ENCODE data around the gene ZNF655.
"Not testable (repeated sequence)": the region's sequence is repeated elsewhere in the genome, so short reads cannot be mapped to it uniquely, and the experiment has no call there.

Gene ZNF655

GRCh38 chr7:99560834-99561736, 2.6 kb downstream of the ZNF655 start:
- DNase-seq, result peak; percentile 45

- DNase-seq, result no peak
Observed at GRCh38 chr7:99561737-99562051, 3.3 kb downstream of the ZNF655 start.

GRCh38 chr7:99562114-99562784, 3.8 kb downstream of the ZNF655 start:
- no peak for DNase-seq

DNA sequence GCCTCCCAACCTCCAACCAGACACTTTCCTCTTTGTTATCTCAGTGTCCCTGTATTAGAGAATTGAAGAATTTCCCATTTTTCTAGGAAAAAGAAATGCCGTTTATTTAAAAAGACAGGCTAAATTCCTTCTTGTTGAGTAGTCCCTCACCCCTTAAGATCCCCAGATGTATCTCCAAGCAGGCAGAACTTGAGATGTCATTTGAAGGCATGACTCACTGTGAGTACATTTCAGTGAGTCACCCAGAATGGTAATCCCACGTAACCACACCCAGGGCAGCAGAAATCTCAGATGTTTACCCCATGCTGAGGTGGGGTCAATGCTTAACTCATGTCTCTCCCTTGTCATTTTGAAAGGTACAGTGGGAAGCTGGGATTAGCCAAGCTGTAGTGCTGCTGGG, 4.4 kb downstream of the ZNF655 start:
- DNase-seq, result peak; percentile 92

DNA sequence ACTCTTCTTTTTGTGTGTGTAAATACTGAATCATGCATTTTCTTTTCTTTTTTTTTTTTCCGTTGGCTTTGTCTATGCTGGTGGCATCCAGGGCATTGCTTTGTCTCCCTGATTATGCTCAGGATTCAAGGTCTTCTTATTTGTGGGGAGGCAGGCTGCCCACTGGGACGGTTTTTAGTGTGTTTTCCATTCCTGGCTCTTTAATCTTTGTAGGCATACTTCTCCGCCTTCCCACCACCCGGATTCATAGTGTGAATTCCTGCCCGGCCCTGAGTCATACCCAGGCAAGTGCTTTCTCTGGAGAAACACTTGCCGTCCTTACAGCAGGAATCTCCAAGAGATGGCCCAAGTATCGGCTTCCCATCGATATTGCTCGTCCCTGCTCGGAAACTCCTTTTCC, 5.2 kb downstream of the ZNF655 start:
- no peak for DNase-seq

DNA sequence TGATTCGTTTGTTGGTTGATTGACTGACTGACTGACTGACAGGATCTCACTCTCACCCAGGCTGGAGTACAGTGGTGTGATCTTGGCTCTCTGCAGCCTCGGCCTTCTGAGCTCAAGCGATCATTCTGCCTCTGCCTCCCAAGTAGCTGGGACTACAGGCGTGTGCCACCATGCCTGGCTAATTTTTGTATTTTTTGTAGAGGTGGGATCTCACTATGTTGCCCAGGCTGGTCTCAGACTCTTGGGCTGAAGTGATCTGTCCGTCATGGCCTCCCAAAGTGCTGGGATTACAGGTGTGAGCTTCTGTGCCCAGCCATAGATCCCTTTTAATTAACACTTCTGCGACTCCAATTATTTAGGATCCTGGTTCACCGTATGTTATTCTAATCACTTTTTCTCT, 10.3 kb downstream of the ZNF655 start:
- not testable (repeated sequence) for DNase-seq

DNA sequence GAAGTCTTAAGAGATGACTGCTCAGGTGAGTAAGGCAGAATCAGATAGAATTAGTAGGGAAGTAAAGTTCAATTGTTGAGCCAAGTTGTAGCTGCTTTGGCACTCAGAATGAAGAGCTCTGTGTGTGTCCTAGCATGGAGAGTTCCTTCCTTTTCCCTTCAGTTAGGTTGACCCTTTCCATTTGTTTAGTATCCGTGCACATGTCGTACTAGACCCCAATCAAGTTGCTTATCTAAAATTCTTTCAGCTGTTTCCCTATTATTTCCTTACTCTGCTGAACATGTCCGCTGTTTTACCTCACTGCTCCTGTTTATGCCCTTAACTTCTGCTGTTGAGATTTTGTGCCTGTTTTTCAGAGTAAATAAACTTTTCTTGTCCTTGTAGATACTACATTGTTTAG, 13.3 kb downstream of the ZNF655 start:
- no peak for DNase-seq

DNA sequence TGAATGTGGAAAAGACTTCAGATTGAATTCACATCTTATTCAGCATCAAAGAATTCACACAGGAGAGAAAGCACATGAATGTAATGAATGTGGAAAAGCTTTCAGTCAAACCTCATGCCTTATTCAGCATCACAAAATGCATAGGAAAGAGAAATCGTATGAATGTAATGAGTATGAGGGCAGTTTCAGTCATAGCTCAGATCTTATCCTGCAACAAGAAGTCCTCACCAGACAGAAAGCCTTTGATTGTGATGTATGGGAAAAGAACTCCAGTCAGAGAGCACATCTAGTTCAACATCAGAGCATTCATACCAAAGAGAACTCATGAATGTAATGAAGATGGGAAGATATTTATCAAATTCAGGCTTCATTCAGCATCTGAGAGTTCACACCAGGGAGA, 14.8 kb downstream of the ZNF655 start:
- DNase-seq, result no peak

GRCh38 chr7:99576251-99576650, 17.8 kb downstream of the ZNF655 start:
- DNase-seq, result no peak

DNA sequence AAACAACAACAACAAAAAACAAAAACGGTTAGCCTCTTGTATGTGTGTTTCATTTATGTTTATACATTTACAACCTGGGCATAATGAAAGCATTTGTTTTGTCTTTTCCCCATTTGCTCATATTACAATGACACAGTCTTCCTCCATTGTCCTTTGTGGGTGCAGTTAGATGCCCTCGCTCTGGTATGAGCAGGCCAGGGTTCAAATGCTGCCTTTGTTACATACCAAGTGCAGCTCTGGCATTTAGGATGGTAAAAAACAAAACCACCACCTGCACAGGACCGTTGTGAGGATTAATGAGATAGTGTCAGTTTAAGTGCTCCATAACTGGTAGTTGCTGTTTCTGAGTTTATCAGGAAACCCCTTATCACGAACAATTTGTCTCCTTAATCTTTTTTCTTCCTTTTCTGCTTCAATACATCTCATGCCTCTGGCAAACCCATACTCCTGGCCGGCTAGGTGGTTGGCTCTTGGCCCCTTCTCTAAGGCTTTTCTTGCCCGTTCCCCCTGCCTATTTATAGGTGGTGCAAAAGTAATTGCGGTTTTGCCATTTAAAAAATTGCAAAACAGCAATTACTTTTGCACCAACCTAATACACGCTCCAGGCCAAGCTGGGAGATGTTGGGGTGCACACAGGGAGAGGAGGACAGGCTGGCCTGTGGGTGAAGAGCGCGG, 21.0 kb downstream of the ZNF655 start:
- no peak for DNase-seq

DNA sequence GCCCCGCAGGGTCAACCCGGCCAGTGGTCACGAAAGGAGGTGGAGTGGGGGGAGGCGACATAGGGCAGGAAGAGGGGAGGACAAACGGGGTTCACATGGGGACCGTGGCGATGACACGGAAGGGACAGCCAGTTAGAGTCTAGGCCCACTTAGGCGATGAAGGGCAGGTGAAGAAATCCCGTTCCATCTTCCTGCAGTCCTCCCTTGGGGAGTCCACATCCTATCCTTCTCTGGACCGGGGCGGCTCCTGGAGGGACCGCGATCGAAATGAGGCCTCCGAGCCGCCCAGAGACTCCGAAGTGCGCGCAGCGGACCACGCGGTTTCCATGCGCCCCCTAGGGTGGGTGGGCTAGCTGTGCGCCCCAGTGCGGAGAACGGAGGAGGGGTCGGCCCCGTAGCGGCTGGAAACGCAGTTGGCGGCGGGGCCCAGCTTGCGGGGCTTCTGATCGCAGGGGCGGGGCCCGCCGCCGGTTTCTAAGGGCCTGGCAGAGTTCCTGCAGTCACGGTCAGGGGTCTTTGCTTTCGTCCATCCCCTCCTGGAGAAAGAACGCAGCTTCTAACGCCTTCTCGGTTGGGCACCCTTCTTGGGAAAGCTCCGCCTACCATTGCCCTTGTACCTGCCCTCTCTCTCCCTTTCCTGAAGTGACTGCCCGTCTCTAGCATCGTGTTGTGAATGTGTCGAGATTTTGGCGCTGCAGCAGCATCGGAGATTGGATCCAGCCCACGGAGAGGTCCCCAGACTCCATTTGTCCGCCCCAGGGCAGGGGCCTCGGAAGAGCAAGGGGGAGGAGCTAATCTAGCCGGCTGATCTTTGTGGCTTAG, 21.7 kb downstream of the ZNF655 start:
- DNase-seq, result no peak

DNA sequence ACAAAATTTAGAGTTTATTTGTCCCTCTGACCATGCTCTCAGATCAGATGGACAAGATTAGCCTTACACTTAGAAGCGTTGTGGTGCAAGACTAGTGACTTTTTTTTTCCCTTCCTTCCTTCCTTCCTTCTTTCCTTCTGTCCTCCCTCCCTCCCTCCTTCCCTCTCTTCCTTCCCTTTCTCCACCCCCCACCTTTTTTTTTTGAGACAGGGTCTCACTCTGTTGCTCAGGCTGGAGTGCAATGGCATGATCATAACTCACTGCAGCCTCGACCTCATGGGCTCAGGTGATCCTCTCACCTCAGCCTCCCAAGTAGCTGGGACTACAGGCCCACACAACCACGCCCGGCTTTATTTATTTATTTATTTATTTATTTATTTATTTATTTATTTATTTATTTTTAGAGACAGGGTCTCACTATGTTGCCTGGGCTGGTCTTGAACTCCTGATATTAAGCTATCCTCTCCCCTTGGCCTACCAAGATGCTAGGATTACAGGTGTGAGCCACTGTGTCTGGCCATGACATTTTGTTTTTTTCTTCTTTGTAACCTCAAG, 22.4 kb downstream of the ZNF655 start:
- not testable (repeated sequence) for DNase-seq

- no peak for DNase-seq
Observed at GRCh38 chr7:99588868-99589267, 30.4 kb downstream of the ZNF655 start.

DNA sequence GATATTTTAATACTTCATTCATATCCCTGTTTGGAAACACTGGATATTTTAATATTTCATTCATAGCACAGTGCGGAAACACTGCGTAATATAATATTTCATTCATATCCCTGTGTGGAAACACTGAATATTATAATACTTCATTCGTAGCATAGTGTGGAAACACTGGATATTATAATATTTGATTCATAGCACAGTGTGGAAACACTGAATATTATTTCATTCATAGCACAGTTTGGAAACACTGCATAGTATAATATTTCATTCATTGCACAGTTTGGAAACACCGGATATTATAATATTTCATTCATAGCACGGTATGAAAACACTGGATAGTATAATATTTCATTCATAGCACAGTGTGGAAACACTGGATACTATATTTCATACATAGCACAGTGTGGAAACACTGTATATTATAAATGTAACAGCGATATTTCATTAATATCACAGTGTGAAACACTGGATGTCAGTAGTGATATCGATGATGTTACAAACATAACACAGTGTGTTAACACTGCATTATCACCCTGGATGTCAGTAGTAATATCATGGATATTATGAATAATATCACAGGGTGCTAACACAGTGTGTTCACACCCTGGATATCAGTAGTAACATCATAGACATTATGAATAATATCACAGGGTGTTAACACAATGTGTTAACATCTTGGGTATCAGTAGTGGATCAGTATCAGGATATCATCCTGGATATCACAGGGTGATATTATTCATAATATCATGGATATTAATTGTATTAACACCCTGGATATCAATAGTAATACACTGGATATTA, 36.7 kb downstream of the ZNF655 start:
- DNase-seq, result peak; percentile 10

- no peak for DNase-seq
Observed at GRCh38 chr7:99596408-99596955, 38.0 kb downstream of the ZNF655 start.

- no peak for DNase-seq
Observed at GRCh38 chr7:99597762-99598501, 39.5 kb downstream of the ZNF655 start, which contains the start of gene TMEM225B. TMEM225B (plus strand) TSS chr7:99598267; CDS start chr7:99604389, 6,122 bp downstream.

DNA sequence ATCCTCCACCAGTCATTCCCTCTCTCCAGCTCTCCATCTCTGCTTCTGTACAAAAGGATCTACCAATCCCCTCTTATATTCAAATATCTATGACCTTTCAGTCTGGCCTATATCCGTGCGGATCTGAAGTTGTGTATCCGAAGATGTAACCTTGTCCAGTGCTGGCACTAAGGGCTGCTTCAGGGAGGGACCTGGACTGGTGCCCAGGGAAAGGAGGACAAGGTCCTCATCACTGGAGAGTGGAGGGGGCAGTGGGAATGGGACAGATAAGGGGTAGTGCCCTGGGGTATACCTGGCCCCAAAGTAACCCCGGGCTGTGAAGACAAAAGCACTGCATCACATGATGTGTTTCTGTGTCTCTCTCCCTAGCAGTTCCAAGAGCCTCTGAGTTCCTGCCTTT, 41.4 kb downstream of the ZNF655 start:
- DNase-seq, result no peak

- DNase-seq, result no peak
Observed at GRCh38 chr7:99601656-99602310, 43.3 kb downstream of the ZNF655 start.

GRCh38 chr7:99605527-99605926, 47.1 kb downstream of the ZNF655 start:
- DNase-seq, result no peak

GRCh38 chr7:99606531-99606930, 48.1 kb downstream of the ZNF655 start:
- DNase-seq, result no peak
